GM19025 (cell line): ENCODE results near the gene SPRYD4.
"Not testable (repeated sequence)": the region's sequence is repeated elsewhere in the genome, so short reads cannot be mapped to it uniquely, and the experiment has no call there.

Experiments used
- ATAC-seq: cut with Tn5 transposase; IDR thresholded peaks from one replicate; pipeline ENCODE4 v1.9.1; 2021; ENCODE audit warnings: mild to moderate bottlenecking, low read depth, moderate library complexity; ENCODE audit not compliant: unreplicated experiment

SPRYD4 gene

GRCh38 chr12:56468216-56469006 is at the start of gene SPRYD4:
Gene SPRYD4 (plus strand): TSS chr12:56468578. CDS start chr12:56468592, 14 bp downstream.
- peak; percentile 87 for ATAC-seq

- no peak for ATAC-seq
Observed at GRCh38 chr12:56420411-56420810, 48.0 kb upstream of the SPRYD4 start.

- ATAC-seq: no peak
Observed at GRCh38 chr12:56425193-56425592, 43.2 kb upstream of the SPRYD4 start.

- ATAC-seq: no peak
Observed at GRCh38 chr12:56425940-56426438, 42.4 kb upstream of the SPRYD4 start.

- no peak for ATAC-seq
Observed at GRCh38 chr12:56431288-56431687, 37.1 kb upstream of the SPRYD4 start.

GRCh38 chr12:56431850-56432249 is 36.5 kb upstream of the SPRYD4 start:
- no peak for ATAC-seq

- no peak for ATAC-seq
Observed at GRCh38 chr12:56434828-56435227, 33.5 kb upstream of the SPRYD4 start.

GRCh38 chr12:56437430-56438176 is 30.8 kb upstream of the SPRYD4 start:
- no peak for ATAC-seq

- ATAC-seq: not testable (repeated sequence)
Observed at GRCh38 chr12:56443208-56443607, 25.2 kb upstream of the SPRYD4 start.

GRCh38 chr12:56448860-56449621 is 19.3 kb upstream of the SPRYD4 start, which contains the start of gene TIMELESS:
Gene TIMELESS (minus strand): TSS chr12:56449426. CDS start chr12:56434170, 15,256 bp downstream.
- ATAC-seq: peak; percentile 97

- no peak for ATAC-seq
Observed at GRCh38 chr12:56449622-56449984, 18.8 kb upstream of the SPRYD4 start.

GRCh38 chr12:56450241-56450640 is 18.1 kb upstream of the SPRYD4 start:
- ATAC-seq: no peak

GRCh38 chr12:56451147-56451546 is 17.2 kb upstream of the SPRYD4 start:
- ATAC-seq: no peak

- no peak for ATAC-seq
Observed at GRCh38 chr12:56454557-56454956, 13.8 kb upstream of the SPRYD4 start, which contains the start of gene MIP. Gene MIP (minus strand): TSS chr12:56454657. CDS start chr12:56454613, 44 bp downstream.

- ATAC-seq: no peak
Observed at GRCh38 chr12:56457817-56458216, 10.6 kb upstream of the SPRYD4 start.

GRCh38 chr12:56461235-56462159 is 6.9 kb upstream of the SPRYD4 start:
- no peak for ATAC-seq

GRCh38 chr12:56462565-56462964 is 5.8 kb upstream of the SPRYD4 start:
- ATAC-seq: no peak

- ATAC-seq: no peak
Observed at GRCh38 chr12:56469007-56469930, 891 bp downstream of the SPRYD4 start.

- no peak for ATAC-seq
Observed at GRCh38 chr12:56474389-56474788, 6.0 kb downstream of the SPRYD4 start.
